GM19395 (cell line): ENCODE measurements around the gene EXOSC10.
A peak's percentile ranks its signal among the peaks of the same experiment; 100 is the strongest.

Experiments
- ATAC-seq: cut with Tn5 transposase; IDR thresholded peaks from one replicate; pipeline ENCODE4 v1.9.1; 2021; ENCODE audit warnings: mild to moderate bottlenecking, moderate library complexity; ENCODE audit not compliant: unreplicated experiment

EXOSC10 gene

GRCh38 chr1:11099310-11100148 is at the start of gene EXOSC10:
TSS of gene EXOSC10 (minus strand) at chr1:11099869. CDS start at chr1:11099831, 38 bp downstream.
- ATAC-seq, result peak; percentile 92

- no peak for ATAC-seq
Measured at GRCh38 chr1:11147197-11147770, 47.6 kb upstream of the EXOSC10 start.

GRCh38 chr1:11145741-11146140 is 46.1 kb upstream of the EXOSC10 start:
- ATAC-seq, result no peak

GRCh38 chr1:11144570-11145256 is 45.0 kb upstream of the EXOSC10 start:
- no peak for ATAC-seq

- no peak for ATAC-seq
Measured at GRCh38 chr1:11143907-11144306, 44.2 kb upstream of the EXOSC10 start.

GRCh38 chr1:11143401-11143800 is 43.7 kb upstream of the EXOSC10 start:
- ATAC-seq, result no peak

GRCh38 chr1:11142618-11143391 is 43.1 kb upstream of the EXOSC10 start:
- no peak for ATAC-seq

GRCh38 chr1:11138952-11139351 is 39.3 kb upstream of the EXOSC10 start:
- no peak for ATAC-seq

GRCh38 chr1:11138029-11138428 is 38.4 kb upstream of the EXOSC10 start:
- ATAC-seq, result no peak

- no peak for ATAC-seq
Measured at GRCh38 chr1:11134898-11135266, 35.2 kb upstream of the EXOSC10 start.

- ATAC-seq, result no peak
Measured at GRCh38 chr1:11134251-11134897, 34.7 kb upstream of the EXOSC10 start.

GRCh38 chr1:11132563-11133293 is 33.1 kb upstream of the EXOSC10 start:
- ATAC-seq, result no peak

GRCh38 chr1:11131816-11132215 is 32.1 kb upstream of the EXOSC10 start:
- no peak for ATAC-seq

- no peak for ATAC-seq
Measured at GRCh38 chr1:11130406-11130805, 30.7 kb upstream of the EXOSC10 start.

- ATAC-seq, result no peak
Measured at GRCh38 chr1:11129649-11130390, 30.2 kb upstream of the EXOSC10 start.

GRCh38 chr1:11126569-11126968 is 26.9 kb upstream of the EXOSC10 start:
- ATAC-seq, result no peak

GRCh38 chr1:11125931-11126330 is 26.3 kb upstream of the EXOSC10 start:
- ATAC-seq, result no peak

- ATAC-seq, result no peak
Measured at GRCh38 chr1:11124965-11125364, 25.3 kb upstream of the EXOSC10 start.

GRCh38 chr1:11116318-11116717 is 16.6 kb upstream of the EXOSC10 start:
- no peak for ATAC-seq
